GM23338 (cell line): ENCODE results near the gene SERPINB6. TPM values are rescaled to one million over a fixed set of nuclear protein-coding genes. Genes with fewer than 3 reads are reported as not detected.

Source experiments
- ATAC-seq: fragments of 200-7000 bp; cut with Tn5 transposase; 3 replicates; pipeline ENCODE4 v1.9.1; 2020
- DNase-seq: peaks from one replicate; pipeline ENCODE4 v3.0.0-alpha.2; 2015; ENCODE audit warnings: low spot score
- H2AFZ ChIP-seq: fragments of 200-600 bp; sonication (generic); 2 replicates; pipeline ENCODE4 v1.8.0; 2016; ENCODE audit warnings: antibody characterized with exemption, mild to moderate bottlenecking, moderate library complexity
- H3F3A ChIP-seq: fragments of 200-600 bp; sonication (generic); replicated peaks from 2 replicates; pipeline ENCODE4 v1.8.0; 2017; ENCODE audit warnings: antibody characterized with exemption, mixed run types, low read depth
- H3K27ac ChIP-seq: fragments of 200-600 bp; sonication (generic); 2 replicates; pipeline ENCODE4 v1.6.1; 2016; ENCODE audit warnings: low read depth
- H3K27me3 ChIP-seq: fragments of 200-600 bp; sonication (generic); 2 replicates; pipeline ENCODE4 v1.8.0; 2016; ENCODE audit warnings: mild to moderate bottlenecking, mixed run types, moderate library complexity; ENCODE audit not compliant: insufficient read depth
- H3K36me3 ChIP-seq: fragments of 200-600 bp; sonication (generic); 2 replicates; pipeline ENCODE4 v1.8.0; 2016; ENCODE audit warnings: mild to moderate bottlenecking; ENCODE audit not compliant: insufficient read depth
- H3K4me1 ChIP-seq: fragments of 200-600 bp; sonication (generic); 2 replicates; pipeline ENCODE4 v1.8.0; 2016; ENCODE audit warnings: mild to moderate bottlenecking, moderate library complexity; ENCODE audit not compliant: insufficient read depth
- H3K4me2 ChIP-seq: fragments of 200-600 bp; sonication (generic); 2 replicates; pipeline ENCODE4 v1.7.1; 2017; ENCODE audit warnings: mixed run types
- H3K4me3 ChIP-seq: fragments of 200-600 bp; sonication (generic); 2 replicates; pipeline ENCODE4 v1.6.1; 2016; ENCODE audit warnings: mixed run types
- H3K79me2 ChIP-seq: fragments of 200-600 bp; sonication (generic); replicated peaks from 2 replicates; pipeline ENCODE4 v1.8.0; 2017; ENCODE audit warnings: mild to moderate bottlenecking; ENCODE audit not compliant: insufficient read depth
- H3K9me2 ChIP-seq: fragments of 200-600 bp; sonication (generic); 2 replicates; pipeline ENCODE4 v1.8.0; 2017; ENCODE audit not compliant: insufficient read depth
- H4K20me1 ChIP-seq: fragments of 200-600 bp; sonication (generic); replicated peaks from 2 replicates; pipeline ENCODE4 v1.8.0; 2017; ENCODE audit warnings: mild to moderate bottlenecking; ENCODE audit not compliant: insufficient read depth
- H3K27ac Mint-ChIP-seq: 2 replicates; pipeline ENCODE4 v1.8.0; 2020; ENCODE audit warnings: inconsistent platforms, mild to moderate bottlenecking, moderate library complexity, mixed read lengths
- H3K27me3 Mint-ChIP-seq: 3 replicates; pipeline ENCODE4 v1.8.0; 2022; ENCODE audit warnings: low read depth, mild to moderate bottlenecking, moderate library complexity, mixed read lengths, inconsistent platforms; ENCODE audit not compliant: insufficient read depth, poor library complexity
- H3K36me3 Mint-ChIP-seq: 3 replicates; pipeline ENCODE4 v1.8.0; 2021; ENCODE audit warnings: low read depth, mild to moderate bottlenecking, inconsistent platforms, moderate library complexity, mixed read lengths
- H3K4me1 Mint-ChIP-seq: 3 replicates; pipeline ENCODE4 v1.8.0; 2020; ENCODE audit warnings: mild to moderate bottlenecking, inconsistent platforms, mixed read lengths
- H3K4me3 Mint-ChIP-seq: 3 replicates; pipeline ENCODE4 v1.8.0; 2021; ENCODE audit warnings: moderate library complexity, mild to moderate bottlenecking, inconsistent platforms, mixed read lengths
- H3K9me3 Mint-ChIP-seq: 3 replicates; pipeline ENCODE4 v1.8.0; 2020; ENCODE audit warnings: moderate library complexity, mild to moderate bottlenecking, inconsistent platforms, mixed read lengths
- CREB1 ChIP-seq: fragments of 250-450 bp; sonication (Bioruptor Pico); IDR thresholded peaks from 2 replicates; pipeline ENCODE4 v1.5.0; 2020; ENCODE audit warnings: low read depth, mild to moderate bottlenecking, moderate library complexity
- EZH2 ChIP-seq: fragments of 200-600 bp; sonication (generic); IDR thresholded peaks from one replicate; pipeline ENCODE4 v1.8.0; 2017; ENCODE audit warnings: antibody characterized with exemption, mild to moderate bottlenecking, low read depth; ENCODE audit not compliant: unreplicated experiment
- EZH2phosphoT487 ChIP-seq: fragments of 200-600 bp; sonication (generic); IDR thresholded peaks from one replicate; pipeline ENCODE4 v1.8.1; 2018; ENCODE audit warnings: antibody characterized with exemption; ENCODE audit not compliant: unreplicated experiment
- JUNB ChIP-seq: IDR thresholded peaks from one replicate; pipeline ENCODE4 v1.6.1; 2016; ENCODE audit warnings: antibody characterized with exemption; ENCODE audit not compliant: unreplicated experiment
- NANOG ChIP-seq: IDR thresholded peaks from 2 replicates; pipeline ENCODE4 v1.6.1; 2016; ENCODE audit warnings: antibody characterized with exemption, borderline replicate concordance
- POLR2AphosphoS5 ChIP-seq: IDR thresholded peaks from 2 replicates; pipeline ENCODE4 v1.6.1; 2016; ENCODE audit warnings: antibody characterized with exemption, low read depth
- REST ChIP-seq: IDR thresholded peaks from one replicate; pipeline ENCODE4 v1.6.1; 2018; ENCODE audit warnings: antibody characterized with exemption; ENCODE audit not compliant: unreplicated experiment
- STAT1 ChIP-seq: IDR thresholded peaks from one replicate; pipeline ENCODE4 v1.6.1; 2016; ENCODE audit warnings: antibody characterized with exemption; ENCODE audit not compliant: unreplicated experiment
- ZNF114 ChIP-seq: fragments of 250-450 bp; sonication (Bioruptor Pico); IDR thresholded peaks from 2 replicates; pipeline ENCODE4 v1.5.0; 2020; ENCODE audit warnings: mild to moderate bottlenecking, moderate library complexity
- ZNF331 ChIP-seq: fragments of 250-450 bp; sonication (Bioruptor Pico); IDR thresholded peaks from 2 replicates; pipeline ENCODE4 v1.5.0; 2020; ENCODE audit warnings: low read depth, mild to moderate bottlenecking, moderate library complexity
- polyA plus RNA-seq: library from polyadenylated mRNA; unstranded; fragments of >200 nt; fragmentation: Nextera tagmentation; extraction: Ambion mirVana; gene quantifications from 2 replicates; pipeline ENCODE4 v1.2.1, GENCODE V29; 2016
- total RNA-seq: library from RNA; depleted of rRNA; stranded (reverse); fragments of >200 nt; shearing (Covaris generic); gene quantifications from 2 replicates; pipeline ENCODE4 v1.2.3, GENCODE V29; 2014
- TF ChIP-seq, protein P1 (sequence below): fragments of 250-450 bp; sonication (Bioruptor Pico); IDR thresholded peaks from 2 replicates; pipeline ENCODE4 v1.5.0; 2020; ENCODE audit warnings: mild to moderate bottlenecking, moderate library complexity
- TF ChIP-seq, protein P2 (sequence below): IDR thresholded peaks from 2 replicates; pipeline ENCODE4 v1.6.1; 2016; ENCODE audit warnings: antibody characterized with exemption

The SERPINB6 gene
- total and polyA plus RNA-seq, 2 experiments from 2014 or later, result 25.9 to 38.5 TPM

DNA sequence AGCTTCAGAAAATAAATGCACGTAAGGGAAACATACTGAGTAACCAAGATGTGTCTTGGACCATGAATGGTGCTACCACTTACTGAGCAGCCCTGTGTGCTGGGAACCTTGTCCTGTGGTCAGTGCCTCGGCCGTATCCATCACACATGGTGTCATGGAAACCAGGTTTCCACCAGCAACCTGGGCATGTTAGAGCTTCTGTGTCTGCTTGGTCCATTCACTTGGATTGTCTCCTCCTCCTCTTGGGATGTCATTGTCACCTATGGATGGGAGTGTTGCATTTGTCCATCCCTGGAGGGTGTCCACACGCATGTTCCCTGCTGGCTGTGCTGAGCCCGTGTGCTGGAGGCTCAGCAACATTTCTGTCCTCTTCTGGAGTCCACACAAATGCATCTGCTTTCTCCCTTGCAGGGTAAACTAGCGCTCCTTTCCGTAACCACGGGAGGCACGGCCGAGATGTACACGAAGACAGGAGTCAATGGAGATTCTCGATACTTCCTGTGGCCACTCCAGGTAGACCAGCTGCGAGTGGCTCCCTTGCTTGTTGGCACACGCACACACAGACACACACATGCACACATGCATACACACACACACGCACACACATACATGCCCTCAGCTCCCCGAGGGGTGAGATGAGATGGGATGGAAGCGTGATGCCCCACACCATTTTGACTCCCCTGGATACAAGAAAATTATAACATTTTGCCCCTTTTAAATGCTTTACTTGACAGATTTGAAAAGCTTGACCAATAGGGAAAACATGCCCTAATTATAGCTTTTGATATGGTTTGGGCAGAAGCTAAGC is 45.3 kb upstream of the SERPINB6 start:
- H3K4me2 ChIP-seq, result no peak overlapping the region

More for the DNA sequence above, 45.3 kb upstream of the SERPINB6 start:
- Mint-ChIP-seq H3K9me3 (peaks cover 13% of the 10 kb centered on the region), H3K27me3 (peaks cover 7% of the 10 kb centered on the region), H3K27ac (no peak overlapping the region), H3K4me1 (no peaks in the 10 kb centered on the region; the same call in 2 of the 3 replicates), H3K4me3 (no peak overlapping the region), H3K36me3 (peaks cover 93% of the 10 kb centered on the region)
- H3K27me3 ChIP-seq, result no peaks in the 10 kb centered on the region
- no peak overlapping the region for H3K27ac ChIP-seq
- no peak overlapping the region for H3K4me3 ChIP-seq
- H3K36me3 ChIP-seq, result peaks cover 45% of the 10 kb centered on the region
- H3F3A ChIP-seq, result peaks cover 12% of the 10 kb centered on the region
- 0 out of 2 replicates have a peak, but pooled peaks cover 4% of the 10 kb centered on the region for H4K20me1 ChIP-seq
- no peaks in the 10 kb centered on the region for H3K79me2 ChIP-seq
- DNase-seq, result no peak
- no peak for ATAC-seq
- TF ChIP-seq REST (no peak), ZNF331 (CRISPR knock-in tag) (no peak), POLR2AphosphoS5 (no peak), ZNF114 (CRISPR knock-in tag) (no peak), NANOG (no peak), EZH2 (no peak), EZH2phosphoT487 (no peak), CREB1 (CRISPR knock-in tag) (no peak), JUNB (no peak), STAT1 (no peak)
- TF ChIP-seq, protein P1, sequence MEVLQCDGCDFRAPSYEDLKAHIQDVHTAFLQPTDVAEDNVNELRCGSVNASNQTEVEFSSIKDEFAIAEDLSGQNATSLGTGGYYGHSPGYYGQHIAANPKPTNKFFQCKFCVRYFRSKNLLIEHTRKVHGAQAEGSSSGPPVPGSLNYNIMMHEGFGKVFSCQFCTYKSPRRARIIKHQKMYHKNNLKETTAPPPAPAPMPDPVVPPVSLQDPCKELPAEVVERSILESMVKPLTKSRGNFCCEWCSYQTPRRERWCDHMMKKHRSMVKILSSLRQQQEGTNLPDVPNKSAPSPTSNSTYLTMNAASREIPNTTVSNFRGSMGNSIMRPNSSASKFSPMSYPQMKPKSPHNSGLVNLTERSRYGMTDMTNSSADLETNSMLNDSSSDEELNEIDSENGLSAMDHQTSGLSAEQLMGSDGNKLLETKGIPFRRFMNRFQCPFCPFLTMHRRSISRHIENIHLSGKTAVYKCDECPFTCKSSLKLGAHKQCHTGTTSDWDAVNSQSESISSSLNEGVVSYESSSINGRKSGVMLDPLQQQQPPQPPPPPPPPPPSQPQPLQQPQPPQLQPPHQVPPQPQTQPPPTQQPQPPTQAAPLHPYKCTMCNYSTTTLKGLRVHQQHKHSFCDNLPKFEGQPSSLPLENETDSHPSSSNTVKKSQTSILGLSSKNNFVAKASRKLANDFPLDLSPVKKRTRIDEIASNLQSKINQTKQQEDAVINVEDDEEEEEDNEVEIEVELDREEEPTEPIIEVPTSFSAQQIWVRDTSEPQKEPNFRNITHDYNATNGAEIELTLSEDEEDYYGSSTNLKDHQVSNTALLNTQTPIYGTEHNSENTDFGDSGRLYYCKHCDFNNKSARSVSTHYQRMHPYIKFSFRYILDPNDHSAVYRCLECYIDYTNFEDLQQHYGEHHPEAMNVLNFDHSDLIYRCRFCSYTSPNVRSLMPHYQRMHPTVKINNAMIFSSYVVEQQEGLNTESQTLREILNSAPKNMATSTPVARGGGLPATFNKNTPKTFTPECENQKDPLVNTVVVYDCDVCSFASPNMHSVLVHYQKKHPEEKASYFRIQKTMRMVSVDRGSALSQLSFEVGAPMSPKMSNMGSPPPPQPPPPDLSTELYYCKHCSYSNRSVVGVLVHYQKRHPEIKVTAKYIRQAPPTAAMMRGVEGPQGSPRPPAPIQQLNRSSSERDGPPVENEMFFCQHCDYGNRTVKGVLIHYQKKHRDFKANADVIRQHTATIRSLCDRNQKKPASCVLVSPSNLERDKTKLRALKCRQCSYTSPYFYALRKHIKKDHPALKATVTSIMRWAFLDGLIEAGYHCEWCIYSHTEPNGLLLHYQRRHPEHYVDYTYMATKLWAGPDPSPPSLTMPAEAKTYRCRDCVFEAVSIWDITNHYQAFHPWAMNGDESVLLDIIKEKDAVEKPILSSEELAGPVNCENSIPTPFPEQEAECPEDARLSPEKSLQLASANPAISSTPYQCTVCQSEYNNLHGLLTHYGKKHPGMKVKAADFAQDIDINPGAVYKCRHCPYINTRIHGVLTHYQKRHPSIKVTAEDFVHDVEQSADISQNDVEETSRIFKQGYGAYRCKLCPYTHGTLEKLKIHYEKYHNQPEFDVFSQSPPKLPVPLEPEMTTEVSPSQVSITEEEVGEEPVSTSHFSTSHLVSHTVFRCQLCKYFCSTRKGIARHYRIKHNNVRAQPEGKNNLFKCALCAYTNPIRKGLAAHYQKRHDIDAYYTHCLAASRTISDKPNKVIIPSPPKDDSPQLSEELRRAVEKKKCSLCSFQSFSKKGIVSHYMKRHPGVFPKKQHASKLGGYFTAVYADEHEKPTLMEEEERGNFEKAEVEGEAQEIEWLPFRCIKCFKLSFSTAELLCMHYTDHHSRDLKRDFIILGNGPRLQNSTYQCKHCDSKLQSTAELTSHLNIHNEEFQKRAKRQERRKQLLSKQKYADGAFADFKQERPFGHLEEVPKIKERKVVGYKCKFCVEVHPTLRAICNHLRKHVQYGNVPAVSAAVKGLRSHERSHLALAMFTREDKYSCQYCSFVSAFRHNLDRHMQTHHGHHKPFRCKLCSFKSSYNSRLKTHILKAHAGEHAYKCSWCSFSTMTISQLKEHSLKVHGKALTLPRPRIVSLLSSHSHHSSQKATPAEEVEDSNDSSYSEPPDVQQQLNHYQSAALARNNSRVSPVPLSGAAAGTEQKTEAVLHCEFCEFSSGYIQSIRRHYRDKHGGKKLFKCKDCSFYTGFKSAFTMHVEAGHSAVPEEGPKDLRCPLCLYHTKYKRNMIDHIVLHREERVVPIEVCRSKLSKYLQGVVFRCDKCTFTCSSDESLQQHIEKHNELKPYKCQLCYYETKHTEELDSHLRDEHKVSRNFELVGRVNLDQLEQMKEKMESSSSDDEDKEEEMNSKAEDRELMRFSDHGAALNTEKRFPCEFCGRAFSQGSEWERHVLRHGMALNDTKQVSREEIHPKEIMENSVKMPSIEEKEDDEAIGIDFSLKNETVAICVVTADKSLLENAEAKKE, result no peak
- TF ChIP-seq, protein P2, sequence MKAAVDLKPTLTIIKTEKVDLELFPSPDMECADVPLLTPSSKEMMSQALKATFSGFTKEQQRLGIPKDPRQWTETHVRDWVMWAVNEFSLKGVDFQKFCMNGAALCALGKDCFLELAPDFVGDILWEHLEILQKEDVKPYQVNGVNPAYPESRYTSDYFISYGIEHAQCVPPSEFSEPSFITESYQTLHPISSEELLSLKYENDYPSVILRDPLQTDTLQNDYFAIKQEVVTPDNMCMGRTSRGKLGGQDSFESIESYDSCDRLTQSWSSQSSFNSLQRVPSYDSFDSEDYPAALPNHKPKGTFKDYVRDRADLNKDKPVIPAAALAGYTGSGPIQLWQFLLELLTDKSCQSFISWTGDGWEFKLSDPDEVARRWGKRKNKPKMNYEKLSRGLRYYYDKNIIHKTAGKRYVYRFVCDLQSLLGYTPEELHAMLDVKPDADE, result no peak
- no peaks in the 10 kb centered on the region for H3K4me1 ChIP-seq
- H3K9me2 ChIP-seq, result no peaks in the 10 kb centered on the region
- no peak overlapping the region for H2AFZ ChIP-seq
